ENCODE data around the gene HAO1. TPM values are rescaled to one million over a fixed set of nuclear protein-coding genes. Genes with fewer than 3 reads are reported as not detected.

The HAO1 gene
- total RNA-seq, 2 donors from 2014 or later, result not detected

- TF ChIP-seq, protein P1, sequence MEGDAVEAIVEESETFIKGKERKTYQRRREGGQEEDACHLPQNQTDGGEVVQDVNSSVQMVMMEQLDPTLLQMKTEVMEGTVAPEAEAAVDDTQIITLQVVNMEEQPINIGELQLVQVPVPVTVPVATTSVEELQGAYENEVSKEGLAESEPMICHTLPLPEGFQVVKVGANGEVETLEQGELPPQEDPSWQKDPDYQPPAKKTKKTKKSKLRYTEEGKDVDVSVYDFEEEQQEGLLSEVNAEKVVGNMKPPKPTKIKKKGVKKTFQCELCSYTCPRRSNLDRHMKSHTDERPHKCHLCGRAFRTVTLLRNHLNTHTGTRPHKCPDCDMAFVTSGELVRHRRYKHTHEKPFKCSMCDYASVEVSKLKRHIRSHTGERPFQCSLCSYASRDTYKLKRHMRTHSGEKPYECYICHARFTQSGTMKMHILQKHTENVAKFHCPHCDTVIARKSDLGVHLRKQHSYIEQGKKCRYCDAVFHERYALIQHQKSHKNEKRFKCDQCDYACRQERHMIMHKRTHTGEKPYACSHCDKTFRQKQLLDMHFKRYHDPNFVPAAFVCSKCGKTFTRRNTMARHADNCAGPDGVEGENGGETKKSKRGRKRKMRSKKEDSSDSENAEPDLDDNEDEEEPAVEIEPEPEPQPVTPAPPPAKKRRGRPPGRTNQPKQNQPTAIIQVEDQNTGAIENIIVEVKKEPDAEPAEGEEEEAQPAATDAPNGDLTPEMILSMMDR (IDR thresholded peaks at IDR 0.05), result no peak
- Histone ChIP-seq H3K4me3 (no peak overlapping the region), H3K36me3 (no peaks in the 10 kb centered on the region), H3K27ac (no peak overlapping the region), H3K9me3 (no peaks in the 10 kb centered on the region), H3K4me1 (no peaks in the 10 kb centered on the region), H3K27me3 (no peaks in the 10 kb centered on the region)
- DNase-seq (ENCODE audit: low spot score), result no peak
Observed at GRCh38 chr20:7853493-7853892, 86.8 kb downstream of the HAO1 start.

GRCh38 chr20:7850775-7851490 is 89.3 kb downstream of the HAO1 start:
- Histone ChIP-seq H3K27ac (no peak overlapping the region), H3K4me1 (no peaks in the 10 kb centered on the region), H3K36me3 (no peaks in the 10 kb centered on the region), H3K9me3 (no peaks in the 10 kb centered on the region), H3K27me3 (no peaks in the 10 kb centered on the region), H3K4me3 (no peak overlapping the region)
- no peak for DNase-seq (ENCODE audit: low spot score)
- TF ChIP-seq, protein P1 (IDR thresholded peaks at IDR 0.05), result no peak

DNA sequence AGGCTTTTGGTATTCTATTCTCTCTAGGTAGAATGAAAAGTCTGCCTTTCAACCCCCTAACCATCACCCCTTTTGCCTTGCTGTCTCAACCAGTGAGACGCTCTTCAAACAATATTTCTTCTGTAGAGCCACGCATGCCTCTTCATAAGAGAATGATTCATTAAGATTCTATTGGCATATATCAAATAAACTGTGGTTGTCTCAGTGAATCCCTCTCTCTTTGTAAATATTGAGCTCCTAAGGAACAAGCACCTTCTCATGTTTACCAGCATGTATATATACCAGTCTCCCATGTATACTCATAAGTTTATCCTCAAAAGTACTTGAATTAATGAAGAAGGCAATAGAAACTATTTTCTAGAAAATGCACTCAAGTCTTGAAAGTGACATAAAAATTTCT is 90.6 kb downstream of the HAO1 start:
- TF ChIP-seq, protein P1 (IDR thresholded peaks at IDR 0.05), result no peak

GRCh38 chr20:7848351-7848750 is 91.9 kb downstream of the HAO1 start:
- Histone ChIP-seq H3K9me3 (no peaks in the 10 kb centered on the region), H3K36me3 (no peaks in the 10 kb centered on the region), H3K27me3 (no peaks in the 10 kb centered on the region), H3K27ac (no peak overlapping the region), H3K4me1 (no peaks in the 10 kb centered on the region), H3K4me3 (no peak overlapping the region)
- DNase-seq (ENCODE audit: low spot score), result no peak
- TF ChIP-seq, protein P1 (IDR thresholded peaks at IDR 0.05), result no peak

More for the DNA sequence above, 90.6 kb downstream of the HAO1 start:
- Histone ChIP-seq H3K9me3 (no peaks in the 10 kb centered on the region), H3K27ac (no peak overlapping the region), H3K36me3 (no peaks in the 10 kb centered on the region), H3K4me1 (no peaks in the 10 kb centered on the region), H3K4me3 (no peak overlapping the region), H3K27me3 (no peaks in the 10 kb centered on the region)
- no peak for DNase-seq (ENCODE audit: low spot score)

DNA sequence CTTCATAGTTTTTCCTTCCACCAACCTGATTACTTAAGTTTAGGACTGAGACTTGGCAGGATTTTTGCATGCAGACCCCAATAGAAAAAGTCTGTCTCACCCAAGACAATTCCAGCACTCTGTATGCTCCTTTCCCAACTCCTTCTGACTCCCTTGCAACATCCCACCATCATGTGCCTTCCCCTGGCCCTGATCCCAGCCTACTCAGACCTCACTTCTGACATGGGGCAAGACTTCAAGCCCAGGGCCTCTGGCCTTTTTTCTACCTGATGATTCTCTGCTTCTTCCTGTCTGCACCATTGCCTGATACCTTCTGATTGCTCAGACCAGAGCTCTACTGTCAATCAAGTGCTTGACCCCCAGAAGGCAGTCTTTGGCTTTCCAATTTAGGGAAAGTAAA is 96.6 kb downstream of the HAO1 start:
- Histone ChIP-seq H3K9me3 (no peaks in the 10 kb centered on the region), H3K4me3 (no peak overlapping the region), H3K4me1 (no peaks in the 10 kb centered on the region), H3K36me3 (no peaks in the 10 kb centered on the region), H3K27ac (no peak overlapping the region), H3K27me3 (no peaks in the 10 kb centered on the region)
- TF ChIP-seq, protein P1 (IDR thresholded peaks at IDR 0.05), result no peak
- DNase-seq (ENCODE audit: low spot score), result peak; percentile 63

DNA sequence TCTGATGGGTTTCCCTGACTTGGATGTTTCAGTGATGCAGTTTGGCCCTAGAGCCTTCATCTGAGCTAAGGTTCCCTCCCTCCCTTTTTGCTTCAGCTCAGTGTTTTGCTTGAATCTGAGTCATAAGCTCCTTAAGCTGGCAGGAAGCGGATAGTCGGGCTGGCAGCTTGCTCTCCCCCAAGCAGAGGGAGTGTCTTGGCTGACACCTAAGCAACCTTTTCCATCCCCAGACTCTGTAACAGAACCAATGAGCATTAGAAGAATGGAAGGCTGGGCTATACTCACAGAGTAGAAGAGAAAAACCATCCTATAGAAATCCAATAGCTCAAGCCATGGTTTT is 98.3 kb downstream of the HAO1 start:
- Histone ChIP-seq H3K27ac (peak overlapping the region in 1 of 2 donors; percentile 47), H3K27me3 (no peaks in the 10 kb centered on the region), H3K36me3 (no peaks in the 10 kb centered on the region), H3K9me3 (no peaks in the 10 kb centered on the region), H3K4me1 (no peaks in the 10 kb centered on the region), H3K4me3 (no peak overlapping the region)
- TF ChIP-seq, protein P1 (IDR thresholded peaks at IDR 0.05), result no peak
- DNase-seq (ENCODE audit: low spot score), result peak; percentile 66
